ENCODE measurements around the gene QPCT.
A peak's percentile ranks its signal among the peaks of the same experiment; 100 is the strongest.

DNA sequence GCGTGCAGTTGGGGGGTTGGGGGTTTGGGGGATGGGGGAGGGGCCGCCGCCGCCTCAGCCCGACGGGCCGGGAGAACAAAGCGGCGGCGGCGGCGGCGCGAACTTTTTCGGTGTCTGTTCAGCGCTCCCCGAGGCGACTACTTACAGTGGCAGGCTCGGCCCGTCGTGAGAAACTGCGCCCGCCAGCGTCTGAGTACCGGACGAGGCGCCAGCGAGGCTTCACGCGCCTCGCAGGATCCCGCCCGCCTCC is 20.0 kb upstream of the QPCT start:
- TF ChIP-seq, protein P1, sequence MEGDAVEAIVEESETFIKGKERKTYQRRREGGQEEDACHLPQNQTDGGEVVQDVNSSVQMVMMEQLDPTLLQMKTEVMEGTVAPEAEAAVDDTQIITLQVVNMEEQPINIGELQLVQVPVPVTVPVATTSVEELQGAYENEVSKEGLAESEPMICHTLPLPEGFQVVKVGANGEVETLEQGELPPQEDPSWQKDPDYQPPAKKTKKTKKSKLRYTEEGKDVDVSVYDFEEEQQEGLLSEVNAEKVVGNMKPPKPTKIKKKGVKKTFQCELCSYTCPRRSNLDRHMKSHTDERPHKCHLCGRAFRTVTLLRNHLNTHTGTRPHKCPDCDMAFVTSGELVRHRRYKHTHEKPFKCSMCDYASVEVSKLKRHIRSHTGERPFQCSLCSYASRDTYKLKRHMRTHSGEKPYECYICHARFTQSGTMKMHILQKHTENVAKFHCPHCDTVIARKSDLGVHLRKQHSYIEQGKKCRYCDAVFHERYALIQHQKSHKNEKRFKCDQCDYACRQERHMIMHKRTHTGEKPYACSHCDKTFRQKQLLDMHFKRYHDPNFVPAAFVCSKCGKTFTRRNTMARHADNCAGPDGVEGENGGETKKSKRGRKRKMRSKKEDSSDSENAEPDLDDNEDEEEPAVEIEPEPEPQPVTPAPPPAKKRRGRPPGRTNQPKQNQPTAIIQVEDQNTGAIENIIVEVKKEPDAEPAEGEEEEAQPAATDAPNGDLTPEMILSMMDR (IDR thresholded peaks at IDR 0.05): no peak
- TF ChIP-seq POLR2A (IDR thresholded peaks at IDR 0.05): peak in 2 of 4 donors; percentile 53 to 75

Measured in esophagus squamous epithelium (tissue), 4 donors.